ENCODE results near the gene RBM46. TPM values are rescaled to one million over a fixed set of nuclear protein-coding genes. Genes with fewer than 3 reads are reported as not detected.

Gene RBM46
- total RNA-seq, 2 experiments from 2014 or later = not detected

- H3K9me3 Mint-ChIP-seq = no peaks in the 10 kb centered on the region
- no peak for ATAC-seq
- no peaks in the 10 kb centered on the region for H3K36me3 Mint-ChIP-seq (ENCODE audit: low read depth)
- no peak overlapping the region for H3K27ac Mint-ChIP-seq
- ChIA-PET POLR2A (no interaction called here), CTCF (interaction anchor here (0.6 kb wide), 1 partner anchor 497 kb away, joined by 3 read pairs; no protein-coding TSS in a partner anchor)
- H3K4me3 Mint-ChIP-seq = no peak overlapping the region
- TF ChIP-seq CTCF (IDR thresholded peaks at IDR 0.05) = no peak
- peaks cover 5% of the 10 kb centered on the region for H3K27me3 Mint-ChIP-seq
- intact Hi-C loops (cut with micrococcal nuclease) = no loop called here
- no peak for DNase-seq
- no peaks in the 10 kb centered on the region for H3K4me1 Mint-ChIP-seq (ENCODE audit: low read depth)
Measured at GRCh38 chr4:154781983-154782293, 866 bp downstream of the RBM46 start.

GRCh38 chr4:154807042-154807630, 26.1 kb downstream of the RBM46 start:
- no peak for ATAC-seq
- no peak overlapping the region for H3K4me3 Mint-ChIP-seq

GRCh38 chr4:154818230-154818629, 37.2 kb downstream of the RBM46 start:
- ChIA-PET CTCF (no interaction called here), POLR2A (no interaction called here)
- H3K27ac Mint-ChIP-seq = no peak overlapping the region
- no peaks in the 10 kb centered on the region for H3K9me3 Mint-ChIP-seq
- ATAC-seq (no peak), DNase-seq (no peak)
- no peak for TF ChIP-seq CTCF (IDR thresholded peaks at IDR 0.05)
- peaks cover 5% of the 10 kb centered on the region for H3K27me3 Mint-ChIP-seq
- H3K4me1 Mint-ChIP-seq (ENCODE audit: low read depth) = no peaks in the 10 kb centered on the region
- H3K36me3 Mint-ChIP-seq (ENCODE audit: low read depth) = no peaks in the 10 kb centered on the region
- no peak overlapping the region for H3K4me3 Mint-ChIP-seq
- intact Hi-C loops (cut with micrococcal nuclease) = no loop called here

More at GRCh38 chr4:154807042-154807630, 26.1 kb downstream of the RBM46 start:
- intact Hi-C loops (cut with micrococcal nuclease) = no loop called here
- no peak for DNase-seq
- peak; percentile 71 for TF ChIP-seq CTCF (IDR thresholded peaks at IDR 0.05)
- Mint-ChIP-seq H3K27ac (no peak overlapping the region), H3K27me3 (no peaks in the 10 kb centered on the region), H3K36me3 (ENCODE audit: low read depth) (no peaks in the 10 kb centered on the region), H3K4me1 (ENCODE audit: low read depth) (no peaks in the 10 kb centered on the region), H3K9me3 (no peaks in the 10 kb centered on the region)
- POLR2A ChIA-PET = no interaction called here
- CTCF ChIA-PET = interaction anchor here (1.1 to 1.5 kb wide), 5 partner anchors 11 to 980 kb away, joined by 3 to 5 read pairs (median 3); no protein-coding TSS in a partner anchor

- peaks cover 5% of the 10 kb centered on the region for H3K27me3 Mint-ChIP-seq
- no peak overlapping the region for H3K27ac Mint-ChIP-seq
- no peaks in the 10 kb centered on the region for H3K9me3 Mint-ChIP-seq
- ATAC-seq (no peak), DNase-seq (no peak)
- H3K36me3 Mint-ChIP-seq (ENCODE audit: low read depth) = no peaks in the 10 kb centered on the region
- ChIA-PET POLR2A (no interaction called here), CTCF (no interaction called here)
- H3K4me3 Mint-ChIP-seq = no peak overlapping the region
- no peak for TF ChIP-seq CTCF (IDR thresholded peaks at IDR 0.05)
- H3K4me1 Mint-ChIP-seq (ENCODE audit: low read depth) = no peaks in the 10 kb centered on the region
- intact Hi-C loops (cut with micrococcal nuclease) = no loop called here
Measured at GRCh38 chr4:154822775-154823174, 41.7 kb downstream of the RBM46 start.

- CTCF ChIA-PET = no interaction called here
- intact Hi-C loops (cut with micrococcal nuclease) = no loop called here
- Mint-ChIP-seq H3K27me3 (no peaks in the 10 kb centered on the region), H3K27ac (no peak overlapping the region), H3K36me3 (ENCODE audit: low read depth) (no peaks in the 10 kb centered on the region), H3K4me1 (ENCODE audit: low read depth) (no peaks in the 10 kb centered on the region), H3K9me3 (peaks cover 12% of the 10 kb centered on the region), H3K4me3 (no peak overlapping the region)
- no peak for TF ChIP-seq CTCF (IDR thresholded peaks at IDR 0.05)
- DNase-seq (no peak), ATAC-seq (no peak)
- POLR2A ChIA-PET = no interaction called here
Measured at GRCh38 chr4:154836030-154836429, 55.0 kb downstream of the RBM46 start.

Measured in activated CD8-positive, alpha-beta T cell treated with anti-CD3 and anti-CD28 coated beads for 36 hours (primary cell).